Islet precursor cell (in vitro differentiated cells): Measurements from ENCODE around the gene SULT1A1.
"Not testable (repeated sequence)": the region's sequence is repeated elsewhere in the genome, so short reads cannot be mapped to it uniquely, and the experiment has no call there.

Experiments used
- DNase-seq: peaks from one replicate; pipeline ENCODE4 v3.0.0-alpha.2; 2018

SULT1A1 gene

GRCh38 chr16:28608496-28608808, 1.4 kb downstream of the SULT1A1 start:
- peak; percentile 32 for DNase-seq

GRCh38 chr16:28607681-28608495, 2.0 kb downstream of the SULT1A1 start:
- DNase-seq, result peak; percentile 4

DNA sequence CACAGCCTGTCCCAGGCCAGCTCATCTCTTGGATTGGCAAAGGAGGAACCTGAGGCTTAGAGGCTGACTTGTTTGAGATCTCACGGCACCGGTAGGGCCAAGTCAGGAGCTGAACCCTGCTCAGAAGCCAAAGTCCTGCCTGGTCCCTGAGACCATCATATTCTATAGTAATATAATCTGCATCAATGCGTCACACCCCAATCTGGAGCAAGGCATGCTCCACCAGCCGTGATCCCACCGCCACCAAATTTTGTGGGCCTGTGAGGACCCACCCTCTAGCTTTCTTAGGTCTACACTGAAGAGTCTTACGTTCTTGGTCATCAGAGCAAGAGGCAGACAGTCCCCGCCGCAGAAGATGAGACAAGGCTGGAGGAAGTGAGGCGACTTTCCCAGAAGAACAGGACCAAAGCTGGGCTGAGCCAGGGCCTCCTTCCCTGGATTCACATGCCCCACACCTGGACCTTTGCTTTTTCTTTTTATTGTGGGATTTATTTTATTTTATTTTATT, 2.7 kb downstream of the SULT1A1 start:
- DNase-seq, result peak; percentile 38

DNA sequence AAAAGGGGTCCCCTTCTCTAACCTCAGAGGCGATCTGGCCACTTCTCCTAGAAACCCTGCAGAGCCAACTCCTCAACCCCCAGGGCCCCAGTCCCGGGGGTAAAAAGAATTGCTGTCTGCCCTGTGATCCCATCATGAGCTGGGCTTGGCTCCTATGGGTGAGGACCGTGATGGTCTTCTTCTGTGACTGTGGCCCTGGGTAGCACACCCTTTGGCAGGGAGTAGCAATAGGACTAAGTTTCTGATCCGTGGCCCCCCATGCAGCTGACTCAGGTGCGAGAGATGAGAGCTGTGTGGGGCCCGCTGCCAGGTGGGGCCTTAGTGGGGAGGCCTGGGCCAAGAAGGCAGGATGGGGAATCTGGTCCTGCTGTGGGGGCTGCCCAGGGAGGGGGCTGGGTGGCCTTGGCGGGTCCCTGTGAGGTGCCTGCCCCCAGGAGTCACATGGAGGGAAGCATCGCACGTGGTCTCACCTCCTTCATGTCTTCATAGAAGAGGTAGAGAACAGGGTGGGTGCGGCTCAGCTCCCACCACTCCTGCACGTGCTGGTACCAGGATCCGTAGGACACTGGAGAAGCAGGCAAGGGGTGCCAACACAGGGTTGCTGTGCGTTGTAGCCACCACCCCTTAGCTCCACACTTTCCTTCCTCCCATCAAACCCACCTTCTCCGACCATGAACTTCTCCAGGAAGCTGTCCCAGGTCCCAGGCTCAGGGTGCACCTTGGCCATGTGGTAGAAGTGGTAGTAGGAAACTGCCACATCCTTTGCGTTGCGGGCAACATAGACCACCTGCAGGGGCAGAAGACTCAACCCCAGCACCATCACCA, 3.3 kb downstream of the SULT1A1 start:
- no peak for DNase-seq

DNA sequence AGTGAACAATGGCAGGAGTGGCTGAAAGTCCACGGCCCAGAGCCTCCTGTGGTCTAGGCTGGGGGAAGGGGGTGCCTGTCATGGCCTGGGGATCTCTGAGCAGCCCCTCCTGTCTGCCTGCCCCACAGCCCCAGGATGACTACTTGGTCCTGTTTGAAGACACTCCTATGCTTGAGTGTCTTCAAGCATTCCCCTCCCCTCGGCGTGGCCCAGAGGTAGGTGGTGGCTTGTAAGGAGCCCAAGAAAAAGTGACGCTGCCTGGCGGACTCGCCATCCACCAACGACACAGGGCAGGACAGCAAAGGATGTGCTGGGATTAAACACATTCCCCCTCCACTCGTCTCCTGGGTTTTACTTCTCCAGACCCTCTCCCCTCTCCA, 5.7 kb downstream of the SULT1A1 start:
- DNase-seq, result no peak

DNA sequence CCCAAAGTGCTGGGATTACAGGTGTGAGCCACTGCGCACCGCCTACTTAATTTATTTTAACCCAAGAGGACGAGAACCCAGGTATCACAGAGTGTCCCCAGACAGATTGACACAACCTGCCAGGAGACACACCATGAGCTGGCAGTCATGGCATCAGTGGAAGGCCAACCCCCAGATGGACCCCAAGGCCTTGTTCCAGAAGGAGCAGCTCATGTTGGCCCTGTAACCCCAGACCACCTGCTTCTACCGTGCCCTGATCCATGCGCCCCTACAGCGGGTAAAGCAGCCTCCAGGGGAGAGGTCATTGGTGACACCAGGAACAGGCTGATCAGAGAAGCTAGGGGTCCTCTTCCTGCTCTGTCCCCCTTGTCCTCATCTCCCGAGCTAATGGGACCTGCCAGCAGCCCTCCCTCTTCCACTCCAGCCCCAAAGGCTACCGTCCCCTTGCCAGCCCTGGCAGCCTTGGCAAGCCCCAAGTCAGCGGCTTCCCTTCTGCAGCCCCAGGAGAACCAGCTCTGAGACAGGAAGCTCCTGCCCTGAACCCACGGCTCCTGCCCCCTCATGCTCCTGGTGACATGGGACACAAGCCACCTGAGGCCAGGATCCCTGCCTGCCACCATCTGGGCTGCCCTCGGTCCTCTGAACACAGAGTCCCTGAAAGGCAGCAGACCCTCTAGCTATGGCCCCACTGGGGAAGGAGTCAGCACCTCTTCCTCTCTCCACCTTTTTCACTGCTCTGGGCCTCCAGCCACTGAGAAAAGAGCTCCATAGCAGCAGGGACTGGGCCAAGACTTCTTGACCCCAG, 6.3 kb downstream of the SULT1A1 start:
- no peak for DNase-seq

DNA sequence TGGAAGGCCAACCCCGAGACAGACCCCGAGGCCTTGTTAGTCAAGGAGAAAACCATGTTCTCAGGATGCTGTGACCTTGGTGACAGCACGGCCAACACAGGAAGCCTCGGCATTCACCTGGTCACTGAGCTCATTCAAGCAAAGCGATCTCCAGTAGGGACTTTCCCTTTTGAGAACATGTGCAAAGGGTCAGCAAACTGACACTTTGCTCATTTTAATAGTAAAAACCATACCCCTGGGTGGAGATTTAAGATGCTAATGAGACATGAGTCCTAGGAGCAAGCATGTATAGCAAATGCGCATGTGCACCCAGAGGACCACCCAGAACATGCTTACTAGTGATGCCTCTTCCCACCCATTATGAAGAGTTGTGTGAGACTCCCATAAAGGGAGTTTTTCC, 7.3 kb downstream of the SULT1A1 start:
- DNase-seq, result no peak

- not testable (repeated sequence) for DNase-seq
Measured at GRCh38 chr16:28602062-28602461, 7.8 kb downstream of the SULT1A1 start.

- not testable (repeated sequence) for DNase-seq
Measured at GRCh38 chr16:28601589-28601988, 8.3 kb downstream of the SULT1A1 start.

DNA sequence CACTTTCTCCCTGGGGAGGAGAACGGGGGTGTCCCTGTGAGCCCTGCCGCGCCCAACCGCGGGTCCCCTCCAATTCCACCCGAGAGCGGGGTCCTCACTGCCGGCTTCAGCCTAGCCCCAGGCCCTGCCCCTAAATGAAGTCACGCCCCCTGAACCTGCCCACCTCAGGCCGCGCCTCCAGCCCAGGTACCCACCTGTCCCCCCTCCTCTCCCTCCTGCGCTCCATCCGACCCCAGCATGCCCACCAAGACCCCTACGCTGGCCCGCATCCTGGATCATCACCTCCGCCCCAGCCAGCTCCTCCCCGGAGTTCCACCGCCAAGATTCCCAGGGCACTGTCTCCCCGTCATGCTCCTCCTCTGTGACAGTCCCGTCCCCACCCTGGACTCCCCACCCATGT, 8.9 kb downstream of the SULT1A1 start:
- DNase-seq, result not testable (repeated sequence)

GRCh38 chr16:28599377-28600285, 10.2 kb downstream of the SULT1A1 start:
- DNase-seq, result not testable (repeated sequence)

- peak; percentile 69 for DNase-seq
Measured at GRCh38 chr16:28597692-28598261, 12.1 kb downstream of the SULT1A1 start.

- DNase-seq, result peak; percentile 74
Measured at GRCh38 chr16:28596840-28597691, 12.8 kb downstream of the SULT1A1 start, which contains the start of gene SULT1A2. Gene SULT1A2, minus strand, starts transcription at chr16:28597050. Its CDS starts 1,120 bp downstream, at chr16:28595930.

DNA sequence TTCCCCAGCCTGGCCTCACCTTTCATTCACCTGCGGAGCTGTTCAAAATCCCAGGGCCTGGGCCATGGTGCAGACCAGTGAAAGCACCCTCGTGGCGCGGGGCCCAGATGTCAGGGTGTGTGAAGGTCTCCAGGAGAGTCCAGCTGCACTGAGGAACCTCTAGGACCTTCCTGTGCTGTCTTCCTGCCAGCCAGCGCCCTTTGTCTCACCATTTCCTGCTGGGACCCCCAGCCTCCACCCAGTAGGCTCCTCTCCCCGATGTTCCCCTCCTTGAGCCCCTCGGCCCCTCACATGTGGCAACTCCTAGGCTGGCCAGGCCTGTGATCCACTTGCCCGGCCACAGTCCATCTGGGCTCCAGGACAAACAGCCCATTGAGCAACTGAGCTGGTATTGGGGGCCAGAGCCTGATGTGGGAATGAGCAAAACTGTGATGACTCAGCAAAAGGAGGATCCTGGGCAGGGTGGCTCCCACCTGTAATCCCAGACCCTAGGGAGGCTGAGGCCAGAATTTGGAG, 13.7 kb downstream of the SULT1A1 start:
- no peak for DNase-seq

GRCh38 chr16:28595451-28595850, 14.4 kb downstream of the SULT1A1 start:
- not testable (repeated sequence) for DNase-seq

- no peak for DNase-seq
Measured at GRCh38 chr16:28592979-28593553, 16.8 kb downstream of the SULT1A1 start.

GRCh38 chr16:28592511-28592910, 17.3 kb downstream of the SULT1A1 start:
- no peak for DNase-seq

- no peak for DNase-seq
Measured at GRCh38 chr16:28591355-28591754, 18.5 kb downstream of the SULT1A1 start.

GRCh38 chr16:28590384-28591340, 19.2 kb downstream of the SULT1A1 start:
- no peak for DNase-seq
